A549 treated with AZD9567 at 1 μM for 4 hours (cell line): Measurements from ENCODE around the gene SSH3. TPM values are rescaled to one million over a fixed set of nuclear protein-coding genes. Genes with fewer than 3 reads are reported as not detected.

Experiments used
- total RNA-seq: library from RNA; stranded (reverse); fragments of 200-300 nt; extraction: Qiagen RNA extraction; gene quantifications from 5 replicates; pipeline ENCODE4 v1.2.3, GENCODE V29; 2022; ENCODE audit not compliant: insufficient read depth

SSH3 gene
- 15.9 to 30.1 TPM (median 26.4 TPM) in 5 replicates for total RNA-seq

GRCh38 chr11:67303132-67303834, at the start of gene SSH3:
SSH3 (plus strand) TSS chr11:67303530; CDS start chr11:67303626, 96 bp downstream.

GRCh38 chr11:67266449-67267187, 36.7 kb upstream of the SSH3 start, which contains the start of gene GRK2:
GRK2 (plus strand) TSS chr11:67266473; CDS start chr11:67266700, 227 bp downstream.

GRCh38 chr11:67289226-67289650, 14.1 kb upstream of the SSH3 start, which contains the start of gene ANKRD13D:
ANKRD13D (plus strand) TSS chr11:67289303; CDS start chr11:67289461, 158 bp downstream.

GRCh38 chr11:67353317-67354074, 50.2 kb downstream of the SSH3 start, which contains the start of gene POLD4:
POLD4 (minus strand) TSS chr11:67353546; CDS start chr11:67353399, 147 bp downstream.

Other genes starting within 250 kb of the SSH3 start
- 33.7 to 51.0 TPM (median 43.7 TPM) in 5 replicates for gene RHOD, start 246.7 kb upstream of the SSH3 start, total RNA-seq
- 44.3 to 47.2 TPM (median 44.6 TPM) in 5 replicates for gene KDM2A, start 184.3 kb upstream of the SSH3 start, total RNA-seq
- 36.6 to 43.3 TPM (median 41.4 TPM) in 5 replicates for gene GRK2, start 37.1 kb upstream of the SSH3 start, total RNA-seq
- 24.8 to 27.6 TPM (median 26.4 TPM) in 5 replicates for gene ANKRD13D, start 14.2 kb upstream of the SSH3 start, total RNA-seq
- 167 to 237 TPM (median 225 TPM) in 5 replicates for gene POLD4, start 50.0 kb downstream of the SSH3 start, total RNA-seq
- gene CLCF1, start 70.1 kb downstream of the SSH3 start, total RNA-seq, result 22.8 to 42.8 TPM (median 40.4 TPM) in 5 replicates
- gene RAD9A, start 88.5 kb downstream of the SSH3 start, total RNA-seq, result 22.4 to 31.6 TPM (median 29.7 TPM) in 5 replicates
- gene PPP1CA, start 98.3 kb downstream of the SSH3 start, total RNA-seq, result 263 to 306 TPM (median 277 TPM) in 5 replicates
- gene TBC1D10C, start 100.6 kb downstream of the SSH3 start, total RNA-seq, result 0.08 to 0.17 TPM (median 0.15 TPM) in 3 of 5 replicates, not detected in the others
- 0.15 to 0.23 TPM (median 0.17 TPM) in 4 of 5 replicates, not detected in the other for gene CARNS1, start 112.1 kb downstream of the SSH3 start, total RNA-seq
- gene RPS6KB2, start 125.0 kb downstream of the SSH3 start, total RNA-seq, result 46.8 to 55.2 TPM (median 50.2 TPM) in 5 replicates
- 0.14 to 0.63 TPM (median 0.43 TPM) in 4 of 5 replicates, not detected in the other for gene PTPRCAP, start 134.2 kb downstream of the SSH3 start, total RNA-seq
- gene CORO1B, start 139.9 kb downstream of the SSH3 start, total RNA-seq, result 54.1 to 65.0 TPM (median 59.3 TPM) in 5 replicates
- gene GPR152, start 149.2 kb downstream of the SSH3 start, total RNA-seq, result 0.06 to 0.07 TPM in 2 of 5 replicates, not detected in the others
- gene CABP4, start 151.8 kb downstream of the SSH3 start, total RNA-seq, result not detected in 5 replicates
- 33.3 to 67.5 TPM (median 61.7 TPM) in 5 replicates for gene TMEM134, start 165.7 kb downstream of the SSH3 start, total RNA-seq
- gene AIP, start 179.5 kb downstream of the SSH3 start, total RNA-seq, result 31.9 to 47.6 TPM (median 46.3 TPM) in 5 replicates
- gene PITPNM1, start 201.8 kb downstream of the SSH3 start, total RNA-seq, result 25.4 to 46.8 TPM (median 41.3 TPM) in 5 replicates
- 71.4 to 89.7 TPM (median 88.5 TPM) in 5 replicates for gene CDK2AP2, start 204.6 kb downstream of the SSH3 start, total RNA-seq
- gene CABP2, start 219.9 kb downstream of the SSH3 start, total RNA-seq, result not detected in 5 replicates